HG02642 (cell line): ENCODE measurements around the gene AUTS2.

Source experiments
- ATAC-seq: cut with Tn5 transposase; IDR thresholded peaks from one replicate; pipeline ENCODE4 v1.9.1; 2021; ENCODE audit warnings: mild to moderate bottlenecking; ENCODE audit not compliant: unreplicated experiment, poor library complexity

AUTS2 gene

GRCh38 chr7:70000737-70001348 lies 402.6 kb downstream of the AUTS2 start:
- no peak for ATAC-seq

GRCh38 chr7:70005480-70005879 lies 407.2 kb downstream of the AUTS2 start:
- no peak for ATAC-seq

GRCh38 chr7:70005891-70006260 lies 407.6 kb downstream of the AUTS2 start:
- ATAC-seq, result no peak

- no peak for ATAC-seq
These were observed 408.1 kb downstream of the AUTS2 start for GRCh38 chr7:70006261-70006920.

GRCh38 chr7:70008466-70008865 lies 410.2 kb downstream of the AUTS2 start:
- no peak for ATAC-seq

GRCh38 chr7:70014472-70015177 lies 416.4 kb downstream of the AUTS2 start:
- ATAC-seq, result no peak

GRCh38 chr7:70015353-70015752 lies 417.1 kb downstream of the AUTS2 start:
- ATAC-seq, result no peak

GRCh38 chr7:70016044-70016770 lies 417.9 kb downstream of the AUTS2 start:
- ATAC-seq, result no peak

GRCh38 chr7:70017357-70017756 lies 419.1 kb downstream of the AUTS2 start:
- no peak for ATAC-seq

GRCh38 chr7:70018700-70019099 lies 420.4 kb downstream of the AUTS2 start:
- ATAC-seq, result no peak

GRCh38 chr7:70027867-70028266 lies 429.6 kb downstream of the AUTS2 start:
- no peak for ATAC-seq

GRCh38 chr7:70028620-70029019 lies 430.3 kb downstream of the AUTS2 start:
- no peak for ATAC-seq

GRCh38 chr7:70029993-70030392 lies 431.7 kb downstream of the AUTS2 start:
- no peak for ATAC-seq

GRCh38 chr7:70030745-70031144 lies 432.5 kb downstream of the AUTS2 start:
- ATAC-seq, result no peak

GRCh38 chr7:70031245-70031644 lies 433.0 kb downstream of the AUTS2 start:
- no peak for ATAC-seq

- no peak for ATAC-seq
These were observed 434.4 kb downstream of the AUTS2 start for GRCh38 chr7:70032649-70033048.

- ATAC-seq, result no peak
These were observed 435.0 kb downstream of the AUTS2 start for GRCh38 chr7:70033226-70033625.

GRCh38 chr7:70034999-70035398 lies 436.7 kb downstream of the AUTS2 start:
- ATAC-seq, result no peak

- ATAC-seq, result no peak
These were observed 437.2 kb downstream of the AUTS2 start for GRCh38 chr7:70035519-70035918.

- no peak for ATAC-seq
These were observed 437.7 kb downstream of the AUTS2 start for GRCh38 chr7:70035955-70036354.

- no peak for ATAC-seq
These were observed 438.4 kb downstream of the AUTS2 start for GRCh38 chr7:70036695-70037094.
